ENCODE results near the gene CLDN17.

CLDN17 gene

GRCh38 chr21:30166705-30167104 is at the start of gene CLDN17:
Gene CLDN17, minus strand, starts transcription at chr21:30166805. Its CDS starts 188 bp downstream, at chr21:30166617.
- no peak for DNase-seq

- no peak for DNase-seq
Measured at GRCh38 chr21:30216041-30216723, 49.6 kb upstream of the CLDN17 start, which contains the start of gene CLDN8. Gene CLDN8, minus strand, starts transcription at chr21:30216097. Its CDS starts 172 bp downstream, at chr21:30215925.

GRCh38 chr21:30211071-30211470 is 44.5 kb upstream of the CLDN17 start:
- DNase-seq, result no peak

GRCh38 chr21:30209601-30210000 is 43.0 kb upstream of the CLDN17 start:
- DNase-seq, result no peak

- no peak for DNase-seq
Measured at GRCh38 chr21:30207252-30207579, 40.6 kb upstream of the CLDN17 start.

- no peak for DNase-seq
Measured at GRCh38 chr21:30206551-30207251, 40.1 kb upstream of the CLDN17 start.

- DNase-seq, result no peak
Measured at GRCh38 chr21:30200000-30200399, 33.4 kb upstream of the CLDN17 start.

- DNase-seq, result no peak
Measured at GRCh38 chr21:30194701-30195299, 28.2 kb upstream of the CLDN17 start.

GRCh38 chr21:30193201-30193600 is 26.6 kb upstream of the CLDN17 start:
- no peak for DNase-seq

GRCh38 chr21:30190554-30190953 is 23.9 kb upstream of the CLDN17 start:
- DNase-seq, result no peak

GRCh38 chr21:30189773-30190172 is 23.2 kb upstream of the CLDN17 start:
- DNase-seq, result no peak

- DNase-seq, result no peak
Measured at GRCh38 chr21:30186242-30186641, 19.6 kb upstream of the CLDN17 start.

GRCh38 chr21:30168086-30168485 is 1.5 kb upstream of the CLDN17 start:
- no peak for DNase-seq

GRCh38 chr21:30166171-30166570 is 434 bp downstream of the CLDN17 start:
- DNase-seq, result no peak

GRCh38 chr21:30164796-30165195 is 1.8 kb downstream of the CLDN17 start:
- no peak for DNase-seq

GRCh38 chr21:30153697-30154340 is 12.8 kb downstream of the CLDN17 start:
- DNase-seq, result no peak

GRCh38 chr21:30152792-30153191 is 13.8 kb downstream of the CLDN17 start:
- DNase-seq, result no peak

GRCh38 chr21:30148906-30149305 is 17.7 kb downstream of the CLDN17 start:
- no peak for DNase-seq

- DNase-seq, result no peak
Measured at GRCh38 chr21:30146558-30147282, 19.9 kb downstream of the CLDN17 start.

- DNase-seq, result no peak
Measured at GRCh38 chr21:30138483-30138882, 28.1 kb downstream of the CLDN17 start.

- DNase-seq, result no peak
Measured at GRCh38 chr21:30129246-30129645, 37.4 kb downstream of the CLDN17 start.

- DNase-seq, result no peak
Measured at GRCh38 chr21:30126576-30126975, 40.0 kb downstream of the CLDN17 start.

- DNase-seq, result no peak
Measured at GRCh38 chr21:30117631-30118030, 49.0 kb downstream of the CLDN17 start.

All from activated CD4-positive, alpha-beta T cell treated with anti-CD3 and anti-CD28 coated beads for 1 hour (primary cell).